PC-3 (cell line): ENCODE results near the gene HNRNPA3.

Experiments
- EZH2 ChIP-seq: fragments of 300-600 bp; sonication (generic); IDR thresholded peaks from one replicate; pipeline ENCODE4 v1.6.1; 2017; ENCODE audit warnings: antibody characterized with exemption, mild to moderate bottlenecking, low read length; ENCODE audit not compliant: unreplicated experiment
- TF ChIP-seq, protein P1 (sequence below): fragments of 300-600 bp; sonication (generic); conservative IDR thresholded peaks from 2 replicates; pipeline ENCODE4 v1.5.1; 2017; ENCODE audit warnings: antibody characterized with exemption, low read depth, mild to moderate bottlenecking, low read length

DNA sequence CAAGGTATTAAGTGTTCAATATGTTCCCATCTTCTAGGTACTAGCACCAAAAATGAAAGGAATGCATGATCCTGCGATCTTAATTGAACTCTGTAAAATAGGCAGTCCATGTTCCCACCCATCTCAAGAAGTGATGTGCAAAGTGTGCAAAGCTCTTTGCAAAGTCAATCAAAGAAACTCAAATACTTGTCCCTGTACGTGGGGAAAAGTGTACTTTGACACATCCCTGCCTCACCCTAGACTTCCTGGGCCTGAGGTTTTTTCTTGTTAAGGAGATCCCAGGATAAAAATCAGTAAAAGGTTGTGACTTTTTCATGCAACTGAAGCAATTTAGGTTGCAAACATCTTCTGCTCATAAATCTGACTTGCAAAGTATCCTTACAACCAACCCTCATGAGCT, 25.3 kb downstream of the HNRNPA3 start:
- TF ChIP-seq, protein P1, sequence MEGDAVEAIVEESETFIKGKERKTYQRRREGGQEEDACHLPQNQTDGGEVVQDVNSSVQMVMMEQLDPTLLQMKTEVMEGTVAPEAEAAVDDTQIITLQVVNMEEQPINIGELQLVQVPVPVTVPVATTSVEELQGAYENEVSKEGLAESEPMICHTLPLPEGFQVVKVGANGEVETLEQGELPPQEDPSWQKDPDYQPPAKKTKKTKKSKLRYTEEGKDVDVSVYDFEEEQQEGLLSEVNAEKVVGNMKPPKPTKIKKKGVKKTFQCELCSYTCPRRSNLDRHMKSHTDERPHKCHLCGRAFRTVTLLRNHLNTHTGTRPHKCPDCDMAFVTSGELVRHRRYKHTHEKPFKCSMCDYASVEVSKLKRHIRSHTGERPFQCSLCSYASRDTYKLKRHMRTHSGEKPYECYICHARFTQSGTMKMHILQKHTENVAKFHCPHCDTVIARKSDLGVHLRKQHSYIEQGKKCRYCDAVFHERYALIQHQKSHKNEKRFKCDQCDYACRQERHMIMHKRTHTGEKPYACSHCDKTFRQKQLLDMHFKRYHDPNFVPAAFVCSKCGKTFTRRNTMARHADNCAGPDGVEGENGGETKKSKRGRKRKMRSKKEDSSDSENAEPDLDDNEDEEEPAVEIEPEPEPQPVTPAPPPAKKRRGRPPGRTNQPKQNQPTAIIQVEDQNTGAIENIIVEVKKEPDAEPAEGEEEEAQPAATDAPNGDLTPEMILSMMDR = no peak
- TF ChIP-seq EZH2 = no peak
